NT2/D1 (cell line): ENCODE measurements around the gene FRMD7.

Experiments used
- DNase-seq: peaks from one replicate; pipeline ENCODE4 v3.0.0-alpha.2; 2011; ENCODE audit warnings: low read depth, low spot score
- H3K27me3 ChIP-seq: 2 replicates; pipeline ENCODE4 v1.6.0; 2011; ENCODE audit warnings: mild to moderate bottlenecking; ENCODE audit not compliant: insufficient read length, insufficient read depth
- H3K36me3 ChIP-seq: 2 replicates; pipeline ENCODE4 v1.6.1; 2011; ENCODE audit warnings: mild to moderate bottlenecking, low read length, mixed read lengths; ENCODE audit not compliant: insufficient read depth, insufficient read length
- H3K4me1 ChIP-seq: 2 replicates; pipeline ENCODE4 v1.5.1; 2011; ENCODE audit not compliant: insufficient read depth, insufficient read length
- H3K4me3 ChIP-seq: 2 replicates; pipeline ENCODE4 v1.5.1; 2011; ENCODE audit warnings: low read depth; ENCODE audit not compliant: insufficient read length
- H3K9ac ChIP-seq: 2 replicates; pipeline ENCODE4 v1.6.0; 2011; ENCODE audit warnings: low read depth; ENCODE audit not compliant: insufficient read length
- H3K9me3 ChIP-seq: 2 replicates; pipeline ENCODE4 v1.5.1; 2011; ENCODE audit warnings: mild to moderate bottlenecking, low read length; ENCODE audit not compliant: insufficient read depth
- SUZ12 ChIP-seq: IDR thresholded peaks from 2 replicates; pipeline ENCODE4 v1.6.1; 2011; ENCODE audit not compliant: insufficient read length, insufficient read depth; ENCODE audit errors: extremely low read depth
- YY1 ChIP-seq: IDR thresholded peaks from 2 replicates; pipeline ENCODE4 v1.6.1; 2011; ENCODE audit not compliant: insufficient read length, insufficient read depth
- ZNF274 ChIP-seq: IDR thresholded peaks from 2 replicates; pipeline ENCODE4 v1.6.1; 2011; ENCODE audit warnings: mild to moderate bottlenecking, low read depth, low read length

FRMD7 gene

DNA sequence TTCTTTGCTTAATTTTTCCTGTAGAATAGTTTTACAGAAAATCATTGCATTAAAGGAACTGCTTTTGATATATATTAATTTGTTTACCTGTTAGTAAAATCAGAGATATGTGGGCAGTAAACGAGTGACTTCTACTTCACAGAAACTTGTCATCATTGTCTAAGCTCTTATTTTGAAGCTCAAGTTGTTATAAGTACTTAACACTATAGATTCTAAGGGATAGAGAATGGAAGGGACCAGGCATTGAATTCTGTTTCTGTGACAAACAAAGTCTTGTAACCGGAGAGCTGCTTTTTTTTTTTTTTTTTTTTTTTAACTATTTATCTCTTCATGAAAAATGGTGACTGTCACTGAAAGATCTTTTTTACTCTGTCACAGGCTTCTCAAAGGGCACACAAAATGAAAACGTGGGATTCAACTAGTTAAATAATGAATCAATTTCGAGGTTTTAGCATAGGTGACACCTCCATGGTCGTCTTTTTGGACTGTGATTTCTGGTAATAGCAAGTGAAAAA lies 90.3 kb downstream of the FRMD7 start:
- no peaks in the 10 kb centered on the region for H3K36me3 ChIP-seq
- H3K4me3 ChIP-seq: no peak overlapping the region
- no peaks in the 10 kb centered on the region for H3K27me3 ChIP-seq
- H3K4me1 ChIP-seq: no peaks in the 10 kb centered on the region
- no peak overlapping the region for H3K9ac ChIP-seq
- no peak for TF ChIP-seq ZNF274
- TF ChIP-seq SUZ12: no peak
- no peak for TF ChIP-seq YY1
- DNase-seq: no peak
- no peaks in the 10 kb centered on the region for H3K9me3 ChIP-seq

DNA sequence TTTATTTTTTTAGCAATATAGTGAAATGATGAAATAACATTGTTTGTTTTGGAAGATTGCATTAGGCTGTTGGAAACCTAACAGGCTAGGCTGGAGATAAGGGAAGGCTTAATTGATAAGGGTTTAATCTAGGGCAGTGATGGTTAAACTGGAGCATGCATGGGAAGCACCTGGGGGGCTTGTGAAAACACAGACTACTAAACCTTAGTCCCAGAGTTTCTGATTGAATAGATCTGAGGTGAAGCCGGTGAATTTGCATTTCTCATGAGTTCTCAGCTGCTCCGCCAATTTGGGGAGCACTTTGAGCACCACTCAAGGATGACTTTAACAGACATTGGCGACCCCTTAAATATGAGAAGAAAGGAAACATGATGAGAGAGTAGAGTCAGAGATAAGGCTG lies 93.2 kb downstream of the FRMD7 start:
- Histone ChIP-seq H3K4me3 (no peak overlapping the region), H3K4me1 (no peaks in the 10 kb centered on the region), H3K9me3 (no peaks in the 10 kb centered on the region), H3K9ac (no peak overlapping the region), H3K27me3 (no peaks in the 10 kb centered on the region), H3K36me3 (no peaks in the 10 kb centered on the region)
- TF ChIP-seq ZNF274 (no peak), SUZ12 (no peak), YY1 (no peak)
- no peak for DNase-seq

GRCh38 chrX:132033166-132033565 lies 94.7 kb downstream of the FRMD7 start:
- Histone ChIP-seq H3K9me3 (no peaks in the 10 kb centered on the region), H3K36me3 (no peaks in the 10 kb centered on the region), H3K9ac (no peak overlapping the region), H3K27me3 (no peaks in the 10 kb centered on the region), H3K4me3 (no peak overlapping the region), H3K4me1 (no peaks in the 10 kb centered on the region)
- DNase-seq: no peak
- TF ChIP-seq YY1: no peak
- TF ChIP-seq ZNF274: no peak
- no peak for TF ChIP-seq SUZ12

GRCh38 chrX:132031867-132032266 lies 96.0 kb downstream of the FRMD7 start:
- Histone ChIP-seq H3K36me3 (no peaks in the 10 kb centered on the region), H3K9ac (no peak overlapping the region), H3K27me3 (no peaks in the 10 kb centered on the region), H3K4me1 (no peaks in the 10 kb centered on the region), H3K9me3 (no peaks in the 10 kb centered on the region), H3K4me3 (no peak overlapping the region)
- DNase-seq: no peak
- TF ChIP-seq SUZ12: no peak
- no peak for TF ChIP-seq YY1
- no peak for TF ChIP-seq ZNF274

DNA sequence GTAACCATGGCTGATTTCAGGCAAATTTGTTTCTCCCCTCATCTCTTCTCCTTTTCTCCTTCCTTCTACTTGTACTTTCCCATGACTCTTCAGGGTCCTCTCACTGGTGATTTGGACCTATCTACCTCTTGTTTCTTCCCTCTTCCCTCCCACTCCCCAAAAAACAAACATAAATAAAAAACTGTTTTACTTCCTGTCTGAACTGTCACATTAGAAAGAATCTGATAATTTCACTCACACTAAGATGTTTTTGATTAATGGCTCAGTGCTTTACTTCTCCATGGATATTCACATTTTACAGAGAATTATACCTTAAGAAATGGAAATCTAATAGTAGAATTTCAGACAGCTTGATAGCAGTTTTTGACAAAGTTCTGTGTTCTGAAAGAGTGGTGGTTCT lies 97.6 kb downstream of the FRMD7 start:
- no peak for TF ChIP-seq ZNF274
- no peak for TF ChIP-seq YY1
- TF ChIP-seq SUZ12: no peak
- Histone ChIP-seq H3K27me3 (no peaks in the 10 kb centered on the region), H3K4me1 (no peaks in the 10 kb centered on the region), H3K36me3 (no peaks in the 10 kb centered on the region), H3K9me3 (no peaks in the 10 kb centered on the region), H3K4me3 (no peak overlapping the region), H3K9ac (no peak overlapping the region)
- no peak for DNase-seq
